Cardiac ventricle fibroblast (primary cell): ENCODE results near the gene SLC14A1. TPM values are rescaled to one million over a fixed set of nuclear protein-coding genes. Genes with fewer than 3 reads are reported as not detected.

Source experiments
- total RNA-seq: library from RNA; depleted of rRNA; stranded (reverse); fragments of >200 nt; gene quantifications from 2 replicates; pipeline ENCODE4 v1.2.3, GENCODE V29; 2015

Gene SLC14A1
- 1.0 and 4.1 TPM in 2 replicates for total RNA-seq

DNA sequence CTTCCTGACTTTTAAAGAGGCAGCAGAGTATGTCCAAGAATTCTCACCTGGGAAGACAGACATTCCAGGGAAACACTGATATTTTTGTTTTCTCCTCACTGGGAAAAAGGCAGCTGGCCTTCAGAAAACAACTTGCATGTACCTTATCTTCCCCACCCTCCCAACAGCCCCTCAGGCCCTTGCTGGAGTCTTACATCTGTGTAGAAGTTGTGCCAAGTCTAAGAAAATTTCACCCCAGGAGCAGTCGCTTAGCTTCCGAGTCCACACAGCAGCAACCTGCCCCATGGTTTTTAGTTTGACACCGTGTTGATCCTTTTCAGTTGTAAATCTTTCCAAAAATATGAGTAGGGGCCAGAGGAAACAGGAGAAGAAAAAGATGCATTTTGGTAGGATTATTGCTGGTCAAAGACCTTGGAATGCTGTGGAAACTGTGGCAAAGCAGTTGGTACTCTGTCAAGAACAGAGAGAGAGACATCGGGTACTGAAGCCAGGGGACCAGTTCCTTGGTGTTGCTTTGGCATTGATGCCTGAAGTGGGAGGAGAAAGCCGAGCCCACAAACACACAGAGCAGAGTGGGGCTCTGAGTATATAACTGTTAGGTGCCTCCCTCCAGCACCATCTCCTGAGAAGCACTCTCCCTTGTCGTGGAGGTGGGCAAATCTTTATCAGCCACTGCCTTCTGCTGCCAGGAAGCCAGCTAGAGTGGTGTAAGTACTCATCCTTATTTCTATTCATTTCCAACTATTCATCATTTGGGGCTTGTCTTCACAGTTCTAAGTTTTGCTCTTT lies at the start of gene SLC14A1:
TSS of gene SLC14A1 (plus strand) at position 615 of the 789 bp plus-strand sequence. CDS start 6,140 bp downstream, outside the sequence.

Other genes starting within 250 kb of the SLC14A1 start
- gene SLC14A2, start 108.7 kb upstream of the SLC14A1 start, total RNA-seq: not detected in 2 replicates
- 0.39 TPM in 1 of 2 replicates, not detected in the other for gene SIGLEC15, start 101.5 kb downstream of the SLC14A1 start, total RNA-seq
- 13.6 and 19.7 TPM in 2 replicates for gene EPG5, start 243.1 kb downstream of the SLC14A1 start, total RNA-seq